Stomach smooth muscle (tissue), 2 donors: Measurements from ENCODE around the gene AMFR.
"Not testable (repeated sequence)": the region's sequence is repeated elsewhere in the genome, so short reads cannot be mapped to it uniquely, and the experiment has no call there.

Source experiments
- H3K27ac ChIP-seq: one replicate; pipeline ENCODE4 v1.7.0; 2013; ENCODE audit warnings: mild to moderate bottlenecking, low read length, inconsistent platforms
- H3K27me3 ChIP-seq, 2 donors: one replicate each; pipeline ENCODE4 v1.7.0; 2013; ENCODE audit warnings: low read length in 2 of 2; ENCODE audit not compliant: insufficient read depth in 2 of 2, control insufficient read depth in 1 of 2
- H3K36me3 ChIP-seq, 2 donors: one replicate each; pipeline ENCODE4 v1.7.0; 2013; ENCODE audit warnings: low read length in 2 of 2; ENCODE audit not compliant: control insufficient read depth in 2 of 2, insufficient read depth in 2 of 2
- H3K4me1 ChIP-seq: one replicate; pipeline ENCODE4 v1.7.0; 2013; ENCODE audit warnings: low read length; ENCODE audit not compliant: control insufficient read depth, insufficient read depth
- H3K4me3 ChIP-seq, 2 donors: one replicate each; pipeline ENCODE4 v1.7.0; 2013; ENCODE audit warnings: low read length in 2 of 2
- H3K9ac ChIP-seq, 2 donors: one replicate each; pipeline ENCODE4 v1.7.0; 2013; ENCODE audit warnings: low read length in 2 of 2, mild to moderate bottlenecking in 1 of 2
- H3K9me3 ChIP-seq, 2 donors: one replicate each; pipeline ENCODE4 v1.7.0; 2013; ENCODE audit warnings: low read length in 2 of 2; ENCODE audit not compliant: control insufficient read depth in 2 of 2
- donor health status: healthy.
- donor health status: Pancreatic carcinoma.

The AMFR gene

GRCh38 chr16:56413381-56413780 is 12.0 kb downstream of the AMFR start:
- Histone ChIP-seq H3K27ac (no peak overlapping the region), H3K4me1 (no peaks in the 10 kb centered on the region), H3K36me3 (peaks cover 18 to 19% of the 10 kb centered on the region in 2 donors), H3K9ac (no peak overlapping the region), H3K27me3 (no peaks in the 10 kb centered on the region), H3K4me3 (no peak overlapping the region), H3K9me3 (no peaks in the 10 kb centered on the region)

GRCh38 chr16:56411624-56412023 is 13.7 kb downstream of the AMFR start:
- H3K36me3 ChIP-seq: peaks cover 25 to 28% of the 10 kb centered on the region in 2 donors
- no peaks in the 10 kb centered on the region for H3K9me3 ChIP-seq
- H3K27me3 ChIP-seq: no peaks in the 10 kb centered on the region
- no peak overlapping the region for H3K9ac ChIP-seq
- H3K4me3 ChIP-seq: no peak overlapping the region
- H3K4me1 ChIP-seq: no peaks in the 10 kb centered on the region
- no peak overlapping the region for H3K27ac ChIP-seq

GRCh38 chr16:56411123-56411522 is 14.2 kb downstream of the AMFR start:
- no peak overlapping the region for H3K27ac ChIP-seq
- no peak overlapping the region for H3K4me3 ChIP-seq
- H3K4me1 ChIP-seq: no peaks in the 10 kb centered on the region
- no peaks in the 10 kb centered on the region for H3K27me3 ChIP-seq
- H3K36me3 ChIP-seq: peaks cover 25 to 28% of the 10 kb centered on the region in 2 donors
- no peaks in the 10 kb centered on the region for H3K9me3 ChIP-seq
- no peak overlapping the region for H3K9ac ChIP-seq

GRCh38 chr16:56409195-56409594 is 16.1 kb downstream of the AMFR start:
- no peak overlapping the region for H3K27ac ChIP-seq
- peaks cover 35 to 36% of the 10 kb centered on the region in 2 donors for H3K36me3 ChIP-seq
- no peaks in the 10 kb centered on the region for H3K9me3 ChIP-seq
- H3K9ac ChIP-seq: no peak overlapping the region
- H3K4me1 ChIP-seq: no peaks in the 10 kb centered on the region
- H3K4me3 ChIP-seq: no peak overlapping the region
- H3K27me3 ChIP-seq: no peaks in the 10 kb centered on the region

- Histone ChIP-seq H3K9ac (no peak overlapping the region), H3K9me3 (no peaks in the 10 kb centered on the region), H3K4me3 (no peak overlapping the region), H3K36me3 (peaks cover 37 to 38% of the 10 kb centered on the region in 2 donors), H3K27me3 (no peaks in the 10 kb centered on the region), H3K27ac (no peak overlapping the region), H3K4me1 (no peaks in the 10 kb centered on the region)
These were observed 16.8 kb downstream of the AMFR start for GRCh38 chr16:56408379-56409098.

- Histone ChIP-seq H3K27me3 (no peaks in the 10 kb centered on the region), H3K36me3 (peaks cover 43 to 48% of the 10 kb centered on the region in 2 donors), H3K4me1 (no peaks in the 10 kb centered on the region), H3K27ac (no peak overlapping the region), H3K4me3 (no peak overlapping the region), H3K9ac (no peak overlapping the region), H3K9me3 (no peaks in the 10 kb centered on the region)
These were observed 19.2 kb downstream of the AMFR start for GRCh38 chr16:56405977-56406672.

- Histone ChIP-seq H3K4me3 (no peak overlapping the region), H3K36me3 (peaks cover 34 to 43% of the 10 kb centered on the region in 2 donors), H3K9ac (no peak overlapping the region), H3K9me3 (no peaks in the 10 kb centered on the region), H3K4me1 (no peaks in the 10 kb centered on the region), H3K27me3 (no peaks in the 10 kb centered on the region), H3K27ac (no peak overlapping the region)
These were observed 23.9 kb downstream of the AMFR start for GRCh38 chr16:56401482-56401881.

GRCh38 chr16:56400458-56400857 is 24.9 kb downstream of the AMFR start:
- no peak overlapping the region for H3K27ac ChIP-seq
- no peaks in the 10 kb centered on the region for H3K4me1 ChIP-seq
- H3K36me3 ChIP-seq: peaks cover 34 to 43% of the 10 kb centered on the region in 2 donors
- H3K9me3 ChIP-seq: no peaks in the 10 kb centered on the region
- no peak overlapping the region for H3K9ac ChIP-seq
- no peak overlapping the region for H3K4me3 ChIP-seq
- no peaks in the 10 kb centered on the region for H3K27me3 ChIP-seq

- Histone ChIP-seq H3K9ac (no peak overlapping the region), H3K27me3 (no peaks in the 10 kb centered on the region), H3K4me1 (no peaks in the 10 kb centered on the region), H3K9me3 (no peaks in the 10 kb centered on the region), H3K4me3 (no peak overlapping the region), H3K36me3 (peaks cover 29 to 36% of the 10 kb centered on the region in 2 donors), H3K27ac (no peak overlapping the region)
These were observed 25.9 kb downstream of the AMFR start for GRCh38 chr16:56399486-56399885.

GRCh38 chr16:56399047-56399446 is 26.3 kb downstream of the AMFR start:
- Histone ChIP-seq H3K27me3 (no peaks in the 10 kb centered on the region), H3K36me3 (peaks cover 25 to 33% of the 10 kb centered on the region in 2 donors), H3K9ac (no peak overlapping the region), H3K27ac (no peak overlapping the region), H3K9me3 (no peaks in the 10 kb centered on the region), H3K4me3 (no peak overlapping the region), H3K4me1 (no peaks in the 10 kb centered on the region)

GRCh38 chr16:56396724-56397123 is 28.6 kb downstream of the AMFR start:
- not testable (repeated sequence) for H3K4me1 ChIP-seq, H3K4me3 ChIP-seq, H3K9ac ChIP-seq, H3K27ac ChIP-seq, H3K27me3 ChIP-seq, H3K9me3 ChIP-seq
- peaks cover 13 to 16% of the 10 kb centered on the region in 2 donors for H3K36me3 ChIP-seq
